H1 (cell line): ENCODE measurements around the gene SOCS3. TPM values are rescaled to one million over a fixed set of nuclear protein-coding genes. Genes with fewer than 3 reads are reported as not detected.

Experiments
- CTCF ChIA-PET: fragments of 300-600 bp; sonication (Branson Sonifier 250); formaldehyde crosslinking; loops from one replicate; lab custom pipeline; 2021; ENCODE audit not compliant: partially characterized antibody; lab: Charles Lee
- POLR2A ChIA-PET: fragments of 300-600 bp; sonication (Branson Sonifier 250); formaldehyde crosslinking; loops from one replicate; lab custom pipeline; 2021; ENCODE audit warnings: inconsistent platforms; ENCODE audit not compliant: partially characterized antibody; lab: Charles Lee
- DNase-seq, 2 experiments: peaks; one replicate each; pipeline versions ENCODE4 v3.0.0 to v3.0.0-alpha.2; 2010 to 2022; ENCODE audit warnings: low spot score in 2 of 2, low read depth in 1 of 2, mixed read lengths in 1 of 2
- FAIRE-seq: peaks from 2 replicates; lab custom pipeline; 2011; peaks lifted over from hg19 to GRCh38; lab: Jason Lieb, UNC
- H2AFZ ChIP-seq: 2 replicates; pipeline ENCODE4 v1.8.1; 2012; ENCODE audit warnings: low read length, inconsistent platforms
- H2AK5ac ChIP-seq: 2 replicates; pipeline ENCODE4 v1.6.1; 2013; ENCODE audit warnings: low read depth, low read length
- H2BK120ac ChIP-seq: replicated peaks from 2 replicates; pipeline ENCODE3; 2013; ENCODE audit warnings: low read depth, low read length, inconsistent platforms
- H2BK12ac ChIP-seq: 2 replicates; pipeline ENCODE4 v1.6.1; 2013; ENCODE audit warnings: low read depth, low read length
- H2BK15ac ChIP-seq: 2 replicates; pipeline ENCODE4 v1.6.1; 2013; ENCODE audit warnings: low read length
- H2BK20ac ChIP-seq: 2 replicates; pipeline ENCODE4 v1.6.1; 2013; ENCODE audit warnings: low read length
- H2BK5ac ChIP-seq: 2 replicates; pipeline ENCODE4 v1.6.1; 2013; ENCODE audit warnings: low read depth, low read length
- H3K14ac ChIP-seq: 2 replicates; pipeline ENCODE4 v1.6.1; 2013; ENCODE audit warnings: inconsistent platforms; ENCODE audit not compliant: insufficient read length
- H3K18ac ChIP-seq: 2 replicates; pipeline ENCODE4 v1.6.1; 2013; ENCODE audit warnings: low read length; ENCODE audit errors: extremely low read depth
- H3K23ac ChIP-seq: 2 replicates; pipeline ENCODE4 v1.6.1; 2013; ENCODE audit warnings: inconsistent platforms; ENCODE audit not compliant: insufficient read length
- H3K23me2 ChIP-seq: 2 replicates; pipeline ENCODE4 v1.6.1; 2013; ENCODE audit warnings: low read depth, low read length
- H3K27ac ChIP-seq: 2 replicates; pipeline ENCODE4 v1.6.1; 2011; ENCODE audit warnings: low read depth, low read length, inconsistent platforms
- H3K27me3 ChIP-seq, 4 experiments: replicated peaks in 1 of 4; 1 replicate in 1 of 4; 2 replicates in 3 of 4; pipeline versions ENCODE4 v1.6.1 to v1.8.1; 2011 to 2013; ENCODE audit warnings: low read length in 3 of 4, mild to moderate bottlenecking in 3 of 4, inconsistent platforms in 2 of 4, mixed read lengths in 2 of 4, moderate library complexity in 1 of 4; ENCODE audit not compliant: control insufficient read depth in 3 of 4, insufficient read depth in 3 of 4; ENCODE audit errors: extremely low read depth in 1 of 4
- H3K36me3 ChIP-seq, 4 experiments: 2 replicates each; pipeline versions ENCODE4 v1.6.1 to v1.8.1; 2011 to 2013; ENCODE audit warnings: mild to moderate bottlenecking in 4 of 4, low read length in 3 of 4, moderate library complexity in 2 of 4, control low read depth in 1 of 4, inconsistent platforms in 1 of 4; ENCODE audit not compliant: insufficient read depth in 4 of 4, control insufficient read depth in 2 of 4
- H3K4ac ChIP-seq: replicated peaks from 2 replicates; pipeline ENCODE3; 2013; ENCODE audit warnings: low read length, low read depth, mixed read lengths, inconsistent platforms; ENCODE audit not compliant: insufficient read length
- H3K4me1 ChIP-seq, 4 experiments: replicated peaks in 1 of 4; 1 replicate in 1 of 4; 2 replicates in 3 of 4; pipeline versions ENCODE4 v1.6.1 to v1.8.1; 2011 to 2013; ENCODE audit warnings: low read length in 3 of 4, inconsistent platforms in 2 of 4, mixed read lengths in 1 of 4; ENCODE audit not compliant: insufficient read depth in 4 of 4, control insufficient read depth in 3 of 4
- H3K4me2 ChIP-seq, 2 experiments: 2 replicates each; pipeline versions ENCODE4 v1.6.1 to v1.8.1; 2011 to 2013; ENCODE audit warnings: low read depth in 2 of 2, low read length in 2 of 2, control low read depth in 1 of 2, inconsistent platforms in 1 of 2, mild to moderate bottlenecking in 1 of 2; ENCODE audit not compliant: insufficient read depth in 1 of 2
- H3K4me3 ChIP-seq, 4 experiments: fragments of 200-600, 300-600 bp in 1 of 4; sonication (generic), shearing (Covaris generic), sonication (Bioruptor Twin) in 1 of 4; 2 replicates each; pipeline versions ENCODE4 v1.5.1 to v1.8.1; 2011 to 2016; ENCODE audit warnings: low read length in 4 of 4, low read depth in 3 of 4, control low read depth in 2 of 4, inconsistent platforms in 2 of 4, mild to moderate bottlenecking in 2 of 4, mixed read lengths in 1 of 4, moderate library complexity in 1 of 4; ENCODE audit not compliant: insufficient read depth in 2 of 4; ENCODE audit errors: extremely low read depth in 1 of 4
- H3K56ac ChIP-seq: replicated peaks from 2 replicates; pipeline ENCODE3; 2013; ENCODE audit warnings: low read depth, mild to moderate bottlenecking, mixed read lengths, low read length, inconsistent platforms; ENCODE audit not compliant: insufficient read length
- H3K79me1 ChIP-seq: 2 replicates; pipeline ENCODE4 v1.6.1; 2013; ENCODE audit warnings: low read depth, low read length, control low read depth
- H3K79me2 ChIP-seq, 2 experiments: 2 replicates each; pipeline versions ENCODE4 v1.6.1 to v1.8.1; 2012 to 2013; ENCODE audit warnings: low read length in 2 of 2, mild to moderate bottlenecking in 2 of 2, inconsistent platforms in 1 of 2; ENCODE audit not compliant: insufficient read depth in 2 of 2, control insufficient read depth in 1 of 2
- H3K9ac ChIP-seq, 4 experiments: replicated peaks in 1 of 4; 1 replicate in 1 of 4; 2 replicates in 3 of 4; pipeline versions ENCODE4 v1.6.1 to v1.8.1; 2011 to 2013; ENCODE audit warnings: low read depth in 3 of 4, low read length in 3 of 4, control low read depth in 2 of 4, mild to moderate bottlenecking in 2 of 4, moderate library complexity in 2 of 4, inconsistent platforms in 1 of 4; ENCODE audit errors: extremely low read depth in 1 of 4
- H3K9me3 ChIP-seq, 2 experiments: 2 replicates each; pipeline versions ENCODE4 v1.6.1 to v1.8.1; 2012 to 2013; ENCODE audit warnings: mild to moderate bottlenecking in 2 of 2, moderate library complexity in 2 of 2, control low read depth in 1 of 2, inconsistent platforms in 1 of 2, low read depth in 1 of 2, low read length in 1 of 2, mixed read lengths in 1 of 2; ENCODE audit not compliant: insufficient read depth in 2 of 2
- H4K20me1 ChIP-seq, 2 experiments: replicated peaks in 1 of 2; 2 replicates each; pipeline versions ENCODE3 to v1.8.1; 2011 to 2013; ENCODE audit warnings: inconsistent platforms in 2 of 2, low read length in 2 of 2, mild to moderate bottlenecking in 1 of 2; ENCODE audit not compliant: insufficient read depth in 2 of 2, control insufficient read depth in 1 of 2
- H4K5ac ChIP-seq: 2 replicates; pipeline ENCODE4 v1.6.1; 2013; ENCODE audit warnings: low read length, low read depth, mixed read lengths, inconsistent platforms; ENCODE audit not compliant: insufficient read length
- H4K8ac ChIP-seq: 2 replicates; pipeline ENCODE4 v1.8.0; 2013; ENCODE audit warnings: mild to moderate bottlenecking, moderate library complexity, low read length, inconsistent platforms; ENCODE audit not compliant: insufficient read depth; ENCODE audit errors: extremely low read depth
- H4K91ac ChIP-seq: replicated peaks from 2 replicates; pipeline ENCODE3; 2013; ENCODE audit warnings: low read length, mixed read lengths, inconsistent platforms; ENCODE audit not compliant: insufficient read length
- ASH2L ChIP-seq: fragments of 200-600, 300-600 bp; sonication (generic); IDR thresholded peaks from one replicate; pipeline ENCODE4 v1.7.1; 2017; ENCODE audit warnings: low read length
- JUND ChIP-seq: IDR thresholded peaks from 2 replicates; pipeline ENCODE4 v1.6.1; 2011; ENCODE audit warnings: mild to moderate bottlenecking, improper control_type of control experiment, low read length
- KDM5A ChIP-seq: fragments of 200-600 bp; IDR thresholded peaks from 2 replicates; pipeline ENCODE4 v1.7.1; 2012; ENCODE audit warnings: mild to moderate bottlenecking, low read length, inconsistent platforms, mixed read lengths
- SIRT6 ChIP-seq: IDR thresholded peaks from one replicate; pipeline ENCODE4 v1.7.1; 2012; ENCODE audit warnings: low read length, inconsistent platforms
- TEAD4 ChIP-seq: IDR thresholded peaks from 2 replicates; pipeline ENCODE4 v1.6.1; 2012; ENCODE audit warnings: low read depth, low read length, inconsistent platforms, mixed read lengths
- whole genome bisulfite sequencing, 2 experiments: shearing (Covaris generic) in 1 of 2; methylation state at CpG; one replicate each; pipeline versions ENCODE4 v1.1.6 to v1.1.7; 2013 to 2015; ENCODE audit warnings: low lambda C conversion rate in 2 of 2, mixed read lengths in 2 of 2, inconsistent platforms in 1 of 2, low coverage in 1 of 2, missing lambda C conversion rate in 1 of 2; ENCODE audit not compliant: insufficient replicate concordance in 2 of 2, insufficient coverage in 1 of 2, insufficient read length in 1 of 2; ENCODE audit errors: extremely low coverage in 1 of 2, missing lambda C conversion rate in 1 of 2; 5-methylcytosine and 5-hydroxymethylcytosine counted together
- polyA plus RNA-seq, 7 experiments: library from polyadenylated mRNA; depleted of rRNA in 3 of 7; stranded (reverse) in 5 of 7; unstranded in 2 of 7; fragments of >200 nt in 5 of 7; fragments of 200-250 nt in 2 of 7; gene quantifications; 1 replicate in 5 of 7; 2 replicates in 1 of 7; 4 replicates in 1 of 7; pipeline versions ENCODE4 v1.2.1 to v1.2.3, GENCODE V29; 2011 to 2013; ENCODE audit warnings: missing spikeins in 2 of 7, mixed read lengths in 2 of 7
- total RNA-seq: library from RNA; stranded (reverse); fragmentation: NEBNext Ultra II Directional; extraction: Animal tissue kit (Norgen Biotek cat#: 25700); gene quantifications from 2 replicates; pipeline ENCODE4 v1.2.1, GENCODE V29; 2021

SOCS3 gene
- total and polyA plus RNA-seq, 2 of the 8 experiments (the other 6 are each of a cell fraction or from before 2014, with no cell fraction given), result 10.1 to 47.9 TPM

GRCh38 chr17:78383725-78384471 is 24.0 kb upstream of the SOCS3 start:
- peaks cover 11 to 25% (median 19%) of the 10 kb centered on the region in 4 experiments for H3K4me1 ChIP-seq
- H4K8ac ChIP-seq, result no peak overlapping the region
- H3K4ac ChIP-seq, result no peak overlapping the region
- no peak overlapping the region for H3K9ac ChIP-seq
- no peak for FAIRE-seq
- H3K9me3 ChIP-seq, result no peaks in the 10 kb centered on the region
- peaks cover 4% of the 10 kb centered on the region; the same call in 1 of the 2 replicates for H3K23me2 ChIP-seq
- POLR2A ChIA-PET, result interaction anchor here (1.1 to 2.1 kb wide), 2 partner anchors 8 to 28 kb away, joined by 3 to 5 read pairs; no protein-coding TSS in a partner anchor
- peak overlapping the region; percentile 53 for H4K91ac ChIP-seq
- H2AK5ac ChIP-seq, result no peak overlapping the region
- H3K79me1 ChIP-seq, result peaks cover 19% of the 10 kb centered on the region
- H2BK5ac ChIP-seq, result no peak overlapping the region
- H3K27ac ChIP-seq, result no peak overlapping the region
- TF ChIP-seq SIRT6 (no peak), JUND (no peak), ASH2L (no peak), KDM5A (no peak), TEAD4 (no peak)
- no peak overlapping the region for H2BK12ac ChIP-seq
- no peak overlapping the region for H3K18ac ChIP-seq
- H2AFZ ChIP-seq, result no peak overlapping the region
- H2BK20ac ChIP-seq, result no peak overlapping the region
- no peak overlapping the region for H3K23ac ChIP-seq
- DNase-seq, result no peak
- H4K5ac ChIP-seq, result no peak overlapping the region
- 83% methylated on average over 15 of the region's 15 CpGs; no CpG with 5 or more reads in 1 of the 2 experiments for WGBS, 2 experiments
- no peak overlapping the region for H3K14ac ChIP-seq
- H3K27me3 ChIP-seq, result no peaks in the 10 kb centered on the region
- peaks cover 0 to 3% (median 0%) of the 10 kb centered on the region in 4 experiments; a peak in 1 of 8 replicates for H3K36me3 ChIP-seq
- H3K4me3 ChIP-seq, result no peak overlapping the region
- CTCF ChIA-PET, result interaction anchor here (0.6 to 1.0 kb wide), 2 partner anchors 28 to 1848 kb away, joined by 3 to 7 read pairs; no protein-coding TSS in a partner anchor
- H2BK15ac ChIP-seq, result no peak overlapping the region
- H3K56ac ChIP-seq, result no peak overlapping the region
- no peak overlapping the region for H3K4me2 ChIP-seq
- H4K20me1 ChIP-seq, result peaks cover 13 to 45% of the 10 kb centered on the region in 2 experiments
- H2BK120ac ChIP-seq, result no peak overlapping the region
- H3K79me2 ChIP-seq, result peaks cover 75 to 98% of the 10 kb centered on the region in 2 experiments
